Epithelial cell of prostate (primary cell): ENCODE data around the gene AFF3.

Experiments used
- DNase-seq: peaks from one replicate; pipeline ENCODE4 v3.0.0-alpha.2; 2011; ENCODE audit warnings: low read depth, low spot score
- H3K27ac ChIP-seq: fragments of 450-650 bp; 2 replicates; pipeline ENCODE4 v1.5.1; 2017; ENCODE audit warnings: mild to moderate bottlenecking

Gene AFF3

GRCh38 chr2:99611034-99611433 lies 531.4 kb downstream of the AFF3 start:
- H3K27ac ChIP-seq = no peak overlapping the region
- DNase-seq = no peak

GRCh38 chr2:99609851-99610381 lies 532.5 kb downstream of the AFF3 start:
- no peak overlapping the region for H3K27ac ChIP-seq
- no peak for DNase-seq

GRCh38 chr2:99608861-99609260 lies 533.5 kb downstream of the AFF3 start:
- no peak overlapping the region for H3K27ac ChIP-seq
- DNase-seq = no peak

- no peak for DNase-seq
Measured at GRCh38 chr2:99607861-99608491, 534.4 kb downstream of the AFF3 start.

GRCh38 chr2:99607454-99607853 lies 534.9 kb downstream of the AFF3 start:
- DNase-seq = no peak

More at GRCh38 chr2:99607861-99608491, 534.4 kb downstream of the AFF3 start:
- no peak overlapping the region for H3K27ac ChIP-seq

DNA sequence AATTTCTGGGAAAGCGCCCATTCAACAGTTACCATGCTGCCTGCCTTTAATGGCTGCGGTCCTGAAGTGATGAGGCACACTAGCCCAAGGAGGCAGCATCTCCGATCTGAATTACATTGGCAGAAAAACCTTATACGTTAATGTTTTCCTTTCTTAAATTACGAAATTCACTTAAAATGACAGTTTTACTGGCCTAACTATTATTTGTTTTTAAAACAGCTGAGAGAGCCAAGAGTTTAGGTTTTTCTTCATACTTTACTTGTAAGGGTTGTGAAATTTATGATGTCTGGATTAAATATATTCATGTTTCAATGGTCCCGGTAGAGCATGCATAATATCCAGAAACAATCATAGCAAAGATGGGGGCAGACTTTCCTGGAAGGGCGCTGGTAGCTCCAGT lies 537.4 kb downstream of the AFF3 start:
- no peak for DNase-seq
- H3K27ac ChIP-seq = no peak overlapping the region

More at GRCh38 chr2:99607454-99607853, 534.9 kb downstream of the AFF3 start:
- no peak overlapping the region for H3K27ac ChIP-seq

DNA sequence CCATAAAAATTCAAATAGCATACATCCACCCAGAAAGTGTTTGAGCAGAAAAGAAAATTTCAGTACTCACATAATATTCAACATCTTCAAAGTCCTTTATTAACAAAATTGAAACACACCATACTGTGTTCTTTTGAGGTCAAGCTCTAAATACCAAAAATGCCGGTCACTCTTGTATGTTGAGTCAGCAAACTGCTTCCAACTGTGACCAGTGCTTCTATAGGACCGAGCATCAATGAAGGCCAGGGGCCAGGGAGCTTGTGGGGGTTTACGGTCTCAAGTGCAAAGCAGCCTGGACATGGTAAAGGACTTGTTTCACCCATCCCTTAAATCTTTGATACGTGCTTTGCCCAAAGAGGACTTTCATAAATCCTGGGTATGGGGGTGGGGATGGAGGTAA lies 539.9 kb downstream of the AFF3 start:
- no peak for DNase-seq
- no peak overlapping the region for H3K27ac ChIP-seq

DNA sequence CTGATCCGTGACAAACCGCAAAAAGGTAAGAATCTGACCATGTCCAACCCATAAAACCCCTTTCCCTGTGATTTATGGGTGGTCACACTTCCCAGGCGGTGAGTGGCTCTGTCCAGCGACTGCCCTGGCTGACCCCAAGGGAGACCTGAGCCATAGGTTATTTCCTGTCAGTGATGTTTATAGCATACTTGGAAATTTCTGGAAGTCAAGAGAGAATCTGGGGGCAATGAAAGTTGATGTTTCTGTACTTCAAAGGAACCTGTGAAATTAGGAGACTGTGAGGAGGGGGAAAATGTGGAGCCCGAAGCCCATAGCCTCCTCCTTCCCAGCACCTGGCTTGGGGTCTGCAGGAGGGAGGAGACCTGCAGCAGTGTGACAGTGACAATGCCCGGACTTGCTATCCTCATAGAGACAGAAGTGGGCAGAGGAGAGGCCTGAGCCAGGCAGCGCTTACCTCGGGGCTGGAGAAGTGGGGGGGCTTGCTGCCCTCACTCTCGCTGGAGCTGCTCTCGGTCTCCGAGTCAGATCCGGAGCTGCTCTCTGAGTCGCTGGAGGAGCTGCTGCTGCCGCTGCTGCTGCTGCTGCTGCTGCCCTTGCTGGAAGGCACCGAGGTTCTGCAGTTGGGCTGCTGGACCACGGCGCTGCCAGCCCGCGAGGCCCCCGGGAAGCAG lies 541.3 kb downstream of the AFF3 start:
- no peak for DNase-seq

GRCh38 chr2:99598441-99598840 lies 543.9 kb downstream of the AFF3 start:
- DNase-seq = no peak
- H3K27ac ChIP-seq = no peak overlapping the region

More for the DNA sequence above, 541.3 kb downstream of the AFF3 start:
- H3K27ac ChIP-seq = no peak overlapping the region

- DNase-seq = no peak
- H3K27ac ChIP-seq = no peak overlapping the region
Measured at GRCh38 chr2:99597616-99598015, 544.8 kb downstream of the AFF3 start.

DNA sequence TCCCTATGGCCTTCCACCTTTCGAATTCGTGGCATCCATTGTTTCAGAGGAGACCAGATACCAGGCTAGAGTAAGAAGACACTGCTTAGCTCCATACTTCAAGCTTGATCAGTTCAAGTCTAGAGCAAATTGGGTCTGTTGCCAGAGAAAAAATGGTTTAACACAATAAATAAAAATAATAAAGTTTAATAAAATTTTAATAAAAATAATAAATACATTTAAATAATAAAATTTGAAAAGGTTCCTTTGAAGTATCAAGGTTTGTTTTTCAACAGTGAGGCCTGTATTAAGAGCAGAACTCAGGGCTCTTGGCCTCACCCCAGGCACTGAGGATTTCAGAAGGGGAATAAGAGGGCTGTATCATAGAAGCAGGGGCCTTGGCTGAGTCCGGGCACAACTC lies 547.0 kb downstream of the AFF3 start:
- DNase-seq = no peak

DNA sequence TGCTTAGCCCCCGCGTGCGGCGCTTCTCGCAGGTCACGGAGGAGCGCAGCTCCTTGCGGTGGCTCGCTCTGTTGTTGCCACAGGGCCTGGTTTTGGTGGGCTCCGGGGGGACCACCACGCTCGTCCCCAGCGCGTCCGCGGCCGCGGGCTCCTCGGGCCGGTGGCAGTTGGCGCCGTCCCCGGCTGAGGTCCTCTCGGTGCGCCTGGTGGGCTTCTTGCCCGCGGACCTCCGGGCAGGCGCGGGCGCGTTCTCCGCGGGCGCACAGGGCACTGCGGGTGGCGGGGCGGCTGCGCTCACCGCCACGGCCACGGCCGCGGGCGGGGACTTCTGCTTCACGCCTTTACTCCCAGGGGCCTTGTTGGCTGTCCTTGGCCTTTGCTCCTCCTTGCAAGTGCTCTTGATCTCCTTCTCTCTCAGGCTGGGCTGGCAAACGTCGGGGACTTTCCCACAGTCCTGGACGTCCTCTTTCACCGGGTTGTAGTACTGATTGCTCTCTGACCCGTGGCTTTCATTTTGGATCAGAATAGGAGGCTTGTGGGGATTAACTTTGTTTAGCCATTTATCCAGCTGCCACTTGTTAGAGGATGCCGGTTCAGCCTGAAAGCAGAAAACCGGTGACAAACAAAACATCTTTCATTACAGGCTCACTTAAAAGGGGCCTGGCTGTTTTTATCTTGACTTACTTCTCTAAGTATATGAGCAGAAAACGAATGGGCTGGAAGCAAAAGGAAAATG lies 548.5 kb downstream of the AFF3 start:
- DNase-seq = no peak
- no peak overlapping the region for H3K27ac ChIP-seq

More for the DNA sequence above, 547.0 kb downstream of the AFF3 start:
- no peak overlapping the region for H3K27ac ChIP-seq

DNA sequence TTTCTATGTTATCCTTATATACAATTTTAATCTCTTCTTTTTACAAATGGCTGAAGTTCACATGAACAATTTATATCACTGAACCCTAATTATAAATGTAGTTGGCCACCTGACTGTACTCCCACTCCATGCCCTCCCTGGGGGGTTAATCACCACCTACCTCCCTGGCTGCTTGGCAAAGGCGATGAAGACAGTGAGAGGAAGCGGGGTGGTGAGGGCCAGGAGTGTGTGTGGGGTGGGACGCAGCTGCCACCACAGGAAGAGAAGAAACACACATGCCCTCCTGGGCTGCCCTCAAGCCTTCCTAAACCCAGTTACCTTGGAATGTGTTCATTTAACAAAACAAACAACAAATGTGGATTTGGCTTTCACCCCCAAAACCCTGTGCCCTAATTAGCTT lies 565.6 kb downstream of the AFF3 start:
- DNase-seq = no peak
- H3K27ac ChIP-seq = no peak overlapping the region

GRCh38 chr2:99573634-99574251 lies 568.6 kb downstream of the AFF3 start:
- no peak for DNase-seq
- H3K27ac ChIP-seq = no peak overlapping the region

DNA sequence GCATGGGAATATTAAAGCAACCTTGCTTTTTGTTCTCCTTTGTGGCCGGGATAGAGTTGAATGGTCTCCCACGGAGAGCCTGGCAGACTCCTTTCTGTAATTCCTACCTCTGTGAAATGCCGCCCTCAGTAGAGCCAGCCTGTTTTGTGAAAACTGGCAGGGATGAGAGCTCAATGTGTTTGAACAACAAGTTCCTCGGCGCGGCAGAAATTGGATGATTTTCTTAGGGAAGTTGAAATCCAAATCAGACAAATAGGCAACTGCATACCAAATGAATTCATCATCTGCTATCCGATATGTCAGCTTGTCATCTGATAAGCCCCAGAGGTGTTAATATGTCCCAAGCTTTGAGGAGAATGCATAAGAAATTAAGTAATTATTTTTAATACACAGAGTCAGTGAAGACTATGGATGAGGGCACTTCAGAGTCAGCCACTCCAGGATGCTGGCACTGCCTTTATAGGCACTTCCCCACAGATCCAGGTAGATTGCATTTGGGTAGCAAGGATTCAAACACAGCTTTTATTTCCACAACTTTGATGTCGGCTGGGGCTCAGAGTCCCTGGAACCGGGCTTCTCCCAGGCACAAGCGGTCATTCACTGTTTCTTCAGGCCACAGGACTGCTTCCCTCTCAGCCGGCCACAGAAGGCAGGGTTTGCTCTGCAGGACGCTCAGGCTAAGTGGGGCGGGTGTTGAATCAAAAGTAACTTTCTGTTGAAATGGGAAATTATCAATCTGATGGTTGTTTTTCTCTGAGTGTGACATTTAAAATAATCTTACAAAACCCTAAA lies 569.8 kb downstream of the AFF3 start:
- no peak for DNase-seq
- no peak overlapping the region for H3K27ac ChIP-seq

DNA sequence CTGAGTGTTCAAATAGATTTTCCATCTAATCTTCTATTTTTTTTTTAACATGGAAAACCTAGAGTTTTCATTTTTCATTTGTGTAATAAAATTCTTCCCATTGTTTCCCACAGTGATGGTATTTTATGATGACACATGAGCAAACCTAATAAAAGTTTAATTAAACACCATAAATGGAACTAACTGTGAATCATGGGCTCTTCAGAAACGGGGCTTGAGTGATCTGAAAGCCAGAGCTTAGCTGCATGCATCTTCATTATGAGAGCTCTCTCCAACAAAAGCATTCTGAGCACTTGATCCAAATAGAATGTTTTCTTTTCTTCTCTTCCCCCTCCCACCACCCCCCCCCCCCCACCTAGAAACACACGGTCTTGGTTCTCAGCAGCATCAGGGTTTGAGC lies 570.4 kb downstream of the AFF3 start:
- no peak for DNase-seq
- H3K27ac ChIP-seq = no peak overlapping the region

DNA sequence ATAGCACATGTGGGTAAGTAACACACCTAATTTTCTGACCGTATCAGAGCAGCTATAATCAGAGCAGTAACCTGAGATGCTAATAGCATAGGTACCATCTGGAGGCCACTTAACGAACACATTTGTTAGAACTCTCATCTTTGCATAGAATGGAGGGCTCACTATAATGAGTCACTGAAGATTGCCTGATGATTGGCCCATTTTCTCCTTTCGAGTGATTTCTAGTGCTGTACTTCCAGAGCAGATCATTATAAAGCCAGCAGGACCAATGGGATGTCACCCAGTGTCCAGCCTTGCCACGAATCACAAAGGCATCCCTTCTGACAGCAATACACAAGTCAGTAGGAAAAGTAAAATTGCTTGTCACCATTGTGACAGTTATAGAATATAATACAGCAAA lies 570.9 kb downstream of the AFF3 start:
- H3K27ac ChIP-seq = no peak overlapping the region
- no peak for DNase-seq

- DNase-seq = no peak
- H3K27ac ChIP-seq = no peak overlapping the region
Measured at GRCh38 chr2:99571021-99571420, 571.4 kb downstream of the AFF3 start.

GRCh38 chr2:99569386-99569785 lies 573.0 kb downstream of the AFF3 start:
- no peak for DNase-seq
- no peak overlapping the region for H3K27ac ChIP-seq

- no peak overlapping the region for H3K27ac ChIP-seq
- no peak for DNase-seq
Measured at GRCh38 chr2:99565227-99565626, 577.2 kb downstream of the AFF3 start.
